Measurements from ENCODE around the gene DNAJB11. TPM values are rescaled to one million over a fixed set of nuclear protein-coding genes. Genes with fewer than 3 reads are reported as not detected.

The DNAJB11 gene
- 26.6 and 63.9 TPM in 2 replicates for total RNA-seq (ENCODE audit: low replicate concordance)

DNA sequence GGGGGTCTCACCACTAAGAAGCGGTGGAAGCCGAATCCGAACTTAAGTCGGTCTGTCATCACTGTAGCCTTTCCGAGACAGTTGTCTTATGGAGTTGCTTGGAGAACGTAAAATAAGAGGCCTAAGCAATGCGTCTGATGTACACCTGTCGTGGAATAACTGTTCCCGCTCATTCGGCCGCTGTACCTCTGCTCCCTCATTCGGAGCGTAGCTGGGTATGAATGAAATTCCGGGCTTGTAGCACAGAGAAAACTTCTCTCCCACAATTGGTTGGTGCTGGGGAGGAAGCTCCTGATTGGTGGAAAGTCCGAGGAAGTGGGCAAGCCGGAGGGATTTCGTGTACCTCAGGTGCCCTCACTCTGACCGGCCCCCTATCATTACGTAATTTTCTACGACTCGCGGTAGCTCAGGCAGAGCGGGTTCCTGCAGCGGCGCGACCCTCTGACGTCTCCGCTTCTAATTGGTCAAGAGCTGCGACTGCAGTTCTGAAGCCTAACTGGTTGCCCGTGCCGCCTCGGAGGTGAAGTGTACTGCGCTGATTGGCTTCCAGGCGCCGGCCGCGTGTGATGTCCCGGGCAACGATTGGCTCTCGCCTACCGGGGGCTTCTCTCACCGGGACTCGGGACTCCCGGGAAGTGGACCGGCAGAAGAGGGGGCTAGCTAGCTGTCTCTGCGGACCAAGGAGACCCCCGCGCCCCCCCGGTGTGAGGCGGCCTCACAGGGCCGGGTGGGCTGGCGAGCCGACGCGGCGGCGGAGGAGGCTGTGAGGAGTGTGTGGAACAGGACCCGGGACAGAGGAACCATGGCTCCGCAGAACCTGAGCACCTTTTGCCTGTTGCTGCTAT lies at the start of gene DNAJB11:
Gene DNAJB11 (plus strand): TSS at position 625 of the 845 bp plus-strand sequence. CDS start 178 bp downstream, at position 803.

DNA sequence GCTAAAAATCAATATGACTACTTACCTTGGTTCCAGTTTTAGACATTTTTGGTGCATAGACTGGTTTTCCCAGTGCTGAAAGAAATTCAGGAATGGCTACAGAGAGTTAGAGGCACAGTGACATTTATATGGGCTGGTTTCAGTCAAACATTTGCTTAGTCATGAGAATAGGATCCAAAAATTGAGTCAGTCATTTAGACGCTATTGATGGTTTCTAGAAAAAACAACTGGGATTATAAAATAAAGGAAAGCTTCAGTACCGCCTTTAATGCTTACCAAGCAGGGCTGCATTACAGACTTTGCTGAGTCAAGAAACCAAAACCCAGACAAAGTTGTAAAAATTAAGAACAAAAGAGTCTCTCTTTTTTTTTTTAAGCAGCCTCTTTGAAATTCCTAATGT lies 26.2 kb upstream of the DNAJB11 start, which contains the start of gene CRYGS:
Gene CRYGS (minus strand): TSS at position 100 of the 400 bp plus-strand sequence. CDS start 54 bp downstream, at position 46.

DNA sequence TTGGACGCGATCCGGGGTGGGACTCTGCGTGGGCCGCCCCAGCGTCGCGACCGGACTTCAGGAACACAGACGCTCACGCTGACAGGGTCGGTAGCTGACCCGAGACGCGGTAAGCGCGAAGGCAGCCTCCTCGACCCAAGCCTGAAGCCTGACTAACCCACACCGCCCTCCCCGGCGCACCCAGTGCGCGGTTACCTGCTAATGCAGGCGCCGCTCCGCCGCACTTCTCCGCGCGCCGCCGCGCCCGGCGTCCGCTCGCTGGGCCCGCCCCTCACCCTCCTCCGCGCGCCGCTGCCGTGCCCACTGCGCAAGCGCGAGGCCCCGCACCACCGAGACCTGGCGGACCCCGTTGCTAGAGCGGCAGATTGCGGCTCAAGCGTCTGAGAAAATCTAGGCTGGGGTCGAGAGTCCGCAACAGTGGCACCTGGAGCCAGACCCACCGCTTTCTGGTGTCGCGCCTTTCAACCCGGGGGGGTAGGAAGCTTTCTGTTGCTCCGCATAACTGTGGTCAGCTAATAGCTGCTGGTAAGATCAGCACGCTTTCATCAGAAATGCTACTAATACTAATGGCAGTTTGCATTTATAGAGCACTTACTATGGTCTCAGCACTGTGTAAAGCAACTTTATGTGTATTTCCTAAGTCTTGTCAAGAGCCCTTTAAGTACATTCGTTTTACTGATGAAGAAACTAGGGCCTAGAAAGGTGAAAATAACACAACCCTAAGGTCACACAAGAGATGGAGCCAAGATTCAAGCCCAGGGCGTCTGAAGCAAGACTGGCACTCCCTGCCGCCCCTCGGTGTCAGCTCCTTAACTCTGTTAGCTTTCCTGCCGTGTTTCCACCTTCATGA lies 3.2 kb upstream of the DNAJB11 start, which contains the start of gene TBCCD1:
Gene TBCCD1 (minus strand): TSS at position 268 of the 850 bp plus-strand sequence. CDS start 3,010 bp downstream, outside the sequence.

DNA sequence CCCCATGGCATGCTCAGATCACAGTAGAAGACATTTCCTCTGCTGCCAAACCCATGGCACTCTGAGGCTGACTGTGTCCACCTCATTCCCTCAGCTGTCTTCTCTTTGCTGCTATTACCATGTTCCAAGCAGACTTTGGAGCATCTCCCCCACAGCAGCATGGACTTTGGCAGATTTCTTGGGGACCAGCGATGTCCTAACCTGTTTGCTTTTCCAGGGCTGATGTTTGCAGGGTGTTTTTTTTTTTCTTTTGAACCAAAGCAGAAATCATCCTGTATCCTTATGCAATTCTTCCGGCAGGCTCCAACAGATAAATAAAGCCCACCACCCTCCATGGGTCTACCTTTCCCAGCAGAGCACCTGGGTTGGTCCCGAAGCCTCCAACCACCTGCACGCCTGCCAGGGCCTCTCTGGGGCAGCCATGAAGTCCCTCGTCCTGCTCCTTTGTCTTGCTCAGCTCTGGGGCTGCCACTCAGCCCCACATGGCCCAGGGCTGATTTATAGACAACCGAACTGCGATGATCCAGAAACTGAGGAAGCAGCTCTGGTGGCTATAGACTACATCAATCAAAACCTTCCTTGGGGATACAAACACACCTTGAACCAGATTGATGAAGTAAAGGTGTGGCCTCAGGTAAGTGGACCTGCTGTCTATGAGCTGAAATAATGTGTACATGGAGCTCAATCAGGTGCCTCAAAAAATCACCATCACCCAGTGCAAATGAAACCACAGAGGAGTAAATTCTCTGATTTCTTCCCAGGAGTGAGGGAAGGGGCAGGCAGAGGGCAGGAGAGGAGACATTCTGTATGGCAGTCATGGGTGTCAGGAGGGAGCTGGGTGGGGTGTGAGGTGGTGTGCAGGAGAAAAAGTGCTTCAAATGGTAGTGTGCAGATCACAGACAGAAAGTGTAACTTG lies 42.5 kb downstream of the DNAJB11 start, which contains the start of gene AHSG:
Gene AHSG (plus strand): TSS at position 340 of the 916 bp plus-strand sequence. CDS start 82 bp downstream, at position 422.

Other genes starting within 250 kb of the DNAJB11 start
- under 0.01 and 2.1 TPM in 2 replicates for gene DGKG, start 208.5 kb upstream of the DNAJB11 start, total RNA-seq (ENCODE audit: low replicate concordance)
- gene CRYGS, start 26.3 kb upstream of the DNAJB11 start, total RNA-seq (ENCODE audit: low replicate concordance): 0.75 and 1.4 TPM in 2 replicates
- 13.7 TPM in 2 replicates for gene TBCCD1, start 3.4 kb upstream of the DNAJB11 start, total RNA-seq (ENCODE audit: low replicate concordance)
- gene AHSG, start 42.3 kb downstream of the DNAJB11 start, total RNA-seq (ENCODE audit: low replicate concordance): not detected in 2 replicates
- not detected in 2 replicates for gene FETUB, start 69.7 kb downstream of the DNAJB11 start, total RNA-seq (ENCODE audit: low replicate concordance)
- not detected in 2 replicates for gene HRG, start 95.3 kb downstream of the DNAJB11 start, total RNA-seq (ENCODE audit: low replicate concordance)
- gene KNG1, start 146.6 kb downstream of the DNAJB11 start, total RNA-seq (ENCODE audit: low replicate concordance): not detected in 2 replicates
- gene EIF4A2, start 212.9 kb downstream of the DNAJB11 start, total RNA-seq (ENCODE audit: low replicate concordance): 585 and 1,188 TPM in 2 replicates
- gene RFC4, start 235.8 kb downstream of the DNAJB11 start, total RNA-seq (ENCODE audit: low replicate concordance): 8.2 and 17.0 TPM in 2 replicates